GM12891 (cell line): Measurements from ENCODE around the gene UQCC2.

ENCODE experiments used
- POLR2A ChIP-seq: IDR thresholded peaks from 2 replicates; pipeline ENCODE4 v1.6.1; 2011; ENCODE audit warnings: low read depth, low read length, control low read depth
- POLR2AphosphoS5 ChIP-seq: IDR thresholded peaks from 2 replicates; pipeline ENCODE4 v1.6.1; 2011; ENCODE audit warnings: low read depth, low read length, control low read depth
- SPI1 ChIP-seq: IDR thresholded peaks from 2 replicates; pipeline ENCODE4 v1.6.1; 2011; ENCODE audit warnings: low read depth, low read length, control low read depth
- TAF1 ChIP-seq: IDR thresholded peaks from 2 replicates; pipeline ENCODE4 v1.6.1; 2011; ENCODE audit warnings: low read depth, low read length, control low read depth

DNA sequence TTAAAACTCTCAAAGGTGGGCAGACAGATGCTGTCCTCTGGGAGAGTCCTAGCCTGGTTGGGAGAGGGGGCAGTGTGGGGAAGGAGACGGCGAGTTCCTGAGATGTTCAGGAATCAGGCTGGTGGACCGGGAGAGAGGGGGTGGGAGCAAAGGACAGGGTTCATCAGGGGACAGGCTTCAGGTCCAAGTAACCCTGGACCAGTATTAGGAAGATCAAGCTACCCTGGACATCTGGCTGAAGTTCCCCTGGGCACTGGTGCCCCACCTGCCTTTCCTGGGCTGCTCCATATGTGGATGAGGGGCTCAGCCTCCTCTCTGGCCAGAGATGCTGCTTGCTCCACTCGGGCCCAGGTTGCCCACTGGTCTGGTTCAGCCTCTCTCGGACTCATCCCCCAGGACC lies 36.3 kb upstream of the UQCC2 start:
- TF ChIP-seq POLR2AphosphoS5 (no peak), POLR2A (no peak), TAF1 (no peak), SPI1 (no peak)
